ENCODE data around the gene TMEM222.
"Not testable (repeated sequence)": the region's sequence is repeated elsewhere in the genome, so short reads cannot be mapped to it uniquely, and the experiment has no call there.

Gene TMEM222

DNA sequence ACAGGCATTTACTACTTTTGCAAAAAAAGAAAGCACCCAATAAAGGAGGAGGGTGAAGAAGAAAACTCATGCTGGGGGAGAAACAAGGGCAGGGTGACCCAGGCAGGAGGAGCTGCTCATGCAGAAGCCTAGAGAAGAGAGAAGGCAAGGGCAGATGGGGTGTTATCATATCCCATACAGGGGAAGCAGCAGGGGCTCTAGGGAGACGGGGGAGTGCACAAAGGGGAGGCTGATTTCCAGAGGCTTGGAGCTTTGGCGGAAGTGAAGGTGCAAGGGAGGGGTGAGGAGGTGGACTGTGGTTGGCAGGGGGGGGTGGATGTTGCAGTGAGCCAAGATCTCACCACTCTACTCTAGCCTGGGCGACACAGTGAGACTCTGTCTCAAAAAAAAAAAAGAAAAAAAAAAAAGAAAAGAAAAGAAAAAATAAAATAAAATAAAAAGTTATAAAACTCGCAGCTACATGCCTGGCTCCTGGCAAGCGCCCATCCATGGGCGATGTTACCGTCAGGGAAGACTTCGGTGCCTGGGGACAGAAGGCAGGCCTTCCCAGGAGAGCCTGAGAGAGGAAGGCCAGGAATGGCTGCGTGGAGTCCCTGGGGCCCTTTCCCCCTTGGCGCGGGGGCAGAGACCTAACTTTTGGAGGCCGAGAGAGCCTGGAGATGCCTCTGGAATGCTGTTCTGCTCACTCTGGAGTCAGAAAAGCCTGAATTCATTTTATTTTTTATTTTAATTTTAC is 56.0 kb downstream of the TMEM222 start:
- Histone ChIP-seq H3K27me3 (ENCODE audit: control insufficient read depth in 1 of 2, insufficient read depth in 2 of 2, low read length in 2 of 2) (peaks cover 0 to 10% of the 10 kb centered on the region in 2 donors), H3K4me1 (ENCODE audit: insufficient read depth, low read length) (no peaks in the 10 kb centered on the region), H3K4me3 (ENCODE audit: low read depth in 1 of 2, low read length in 2 of 2) (no peak overlapping the region), H3K9ac (ENCODE audit: low read length) (no peak overlapping the region), H3K36me3 (ENCODE audit: insufficient read depth, low read length) (no peaks in the 10 kb centered on the region), H3K9me3 (ENCODE audit: low read length) (no peaks in the 10 kb centered on the region), H3K27ac (ENCODE audit: low read depth, low read length) (no peak overlapping the region)

DNA sequence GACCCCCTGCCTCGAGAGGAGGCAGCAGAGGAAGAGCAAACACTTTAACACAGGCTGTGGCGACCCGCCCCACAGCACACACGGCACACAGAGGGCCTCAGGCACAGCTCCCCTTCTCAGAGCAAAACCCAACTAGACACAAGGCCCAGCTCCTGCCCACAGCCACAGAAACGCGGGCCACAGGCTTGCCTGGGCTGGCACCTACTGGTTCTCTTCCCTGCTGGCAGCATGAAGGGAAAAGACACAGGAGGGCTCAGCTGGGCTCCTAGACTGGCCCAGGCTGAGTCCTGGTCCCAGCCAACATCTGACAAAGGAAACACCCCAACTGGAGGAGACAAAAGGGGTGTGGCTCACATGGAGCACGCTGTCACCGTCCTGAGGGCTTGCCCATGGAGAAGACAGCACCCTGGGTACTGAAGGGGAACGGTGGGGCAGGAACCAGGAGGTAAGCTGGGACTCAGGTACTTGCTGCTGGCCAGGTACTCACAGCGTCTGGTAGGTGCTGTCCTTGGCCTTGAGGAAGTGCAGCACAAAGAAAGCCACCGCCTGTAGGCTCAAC is 57.7 kb downstream of the TMEM222 start:
- no peaks in the 10 kb centered on the region for H3K4me1 ChIP-seq (ENCODE audit: insufficient read depth, low read length)
- no peak overlapping the region for H3K9ac ChIP-seq (ENCODE audit: low read length)
- no peaks in the 10 kb centered on the region for H3K9me3 ChIP-seq (ENCODE audit: low read length)
- H3K4me3 ChIP-seq (ENCODE audit: low read depth in 1 of 2, low read length in 2 of 2) = no peak overlapping the region
- peaks cover 0 to 16% of the 10 kb centered on the region in 2 donors for H3K27me3 ChIP-seq (ENCODE audit: control insufficient read depth in 1 of 2, insufficient read depth in 2 of 2, low read length in 2 of 2)
- no peaks in the 10 kb centered on the region for H3K36me3 ChIP-seq (ENCODE audit: insufficient read depth, low read length)
- no peak overlapping the region for H3K27ac ChIP-seq (ENCODE audit: low read depth, low read length)

DNA sequence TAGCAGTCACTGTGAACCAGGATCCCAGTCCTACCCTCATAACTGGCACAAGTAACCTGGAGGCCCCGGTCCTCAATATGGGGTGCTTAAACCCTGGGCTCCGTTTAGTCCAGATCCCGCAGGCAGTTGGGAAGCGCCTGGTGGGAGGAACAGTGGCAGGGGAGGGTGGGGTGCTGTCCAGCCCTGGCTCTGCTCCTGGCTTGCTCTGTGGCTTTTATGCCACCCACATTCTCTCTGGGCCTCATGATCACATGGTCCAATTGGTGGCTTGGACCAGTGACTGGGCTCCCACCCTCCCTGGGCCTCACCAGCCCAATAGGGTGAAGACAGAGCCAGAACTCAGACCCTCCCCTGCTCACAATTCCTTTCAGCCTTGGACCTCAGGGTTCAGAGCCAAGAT is 58.3 kb downstream of the TMEM222 start:
- Histone ChIP-seq H3K9me3 (ENCODE audit: low read length) (no peaks in the 10 kb centered on the region), H3K36me3 (ENCODE audit: insufficient read depth, low read length) (no peaks in the 10 kb centered on the region), H3K27me3 (ENCODE audit: control insufficient read depth in 1 of 2, insufficient read depth in 2 of 2, low read length in 2 of 2) (peaks cover 0 to 16% of the 10 kb centered on the region in 2 donors), H3K27ac (ENCODE audit: low read depth, low read length) (no peak overlapping the region), H3K9ac (ENCODE audit: low read length) (no peak overlapping the region), H3K4me1 (ENCODE audit: insufficient read depth, low read length) (no peaks in the 10 kb centered on the region), H3K4me3 (ENCODE audit: low read depth in 1 of 2, low read length in 2 of 2) (no peak overlapping the region)

DNA sequence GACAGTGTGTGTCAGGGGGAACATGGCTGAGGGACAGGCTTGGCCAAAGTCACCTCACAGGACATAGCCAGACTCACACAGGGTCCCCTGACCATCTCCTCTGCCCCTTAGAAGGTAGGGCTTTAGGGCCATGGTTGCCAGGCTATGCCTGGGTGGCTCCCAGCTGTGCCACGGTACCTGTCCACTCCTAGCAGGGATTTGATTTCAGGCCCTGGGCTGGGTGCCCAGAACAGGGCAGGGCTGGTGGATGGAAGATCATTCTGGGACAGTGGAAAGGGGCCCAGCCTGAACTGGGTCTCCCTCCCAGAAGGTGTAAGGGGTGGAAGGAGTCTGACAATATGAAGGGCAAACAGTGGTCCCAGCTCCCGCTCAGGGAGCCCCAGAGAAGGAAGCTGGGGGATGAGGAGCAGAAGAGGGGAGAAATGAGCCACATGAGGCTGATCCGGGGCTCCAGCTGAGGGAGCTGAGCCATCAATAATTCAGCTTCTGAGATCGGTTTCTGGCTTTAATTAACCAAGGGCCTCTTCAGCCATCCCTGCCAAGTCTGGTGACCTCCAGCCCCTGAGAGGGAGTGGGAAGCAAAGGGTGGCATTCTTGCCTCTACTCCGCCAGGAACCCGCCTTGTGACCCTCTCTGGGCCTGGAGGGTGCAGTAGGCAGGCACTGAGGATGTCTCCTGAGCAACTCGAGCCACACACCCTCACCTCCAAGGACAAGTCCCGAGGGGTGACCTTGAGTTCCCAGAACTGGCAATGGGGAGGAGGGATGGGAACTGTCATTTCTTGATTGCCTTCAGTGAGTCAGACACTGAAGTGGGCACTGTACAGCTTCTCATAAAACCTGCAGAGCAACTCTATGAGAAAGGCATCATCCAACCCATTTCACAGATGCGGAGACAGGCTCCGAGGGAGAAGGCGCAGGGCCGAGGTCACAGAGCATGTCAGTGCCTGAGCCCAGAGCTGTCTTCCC is 59.1 kb downstream of the TMEM222 start:
- no peaks in the 10 kb centered on the region for H3K36me3 ChIP-seq (ENCODE audit: insufficient read depth, low read length)
- H3K27me3 ChIP-seq (ENCODE audit: control insufficient read depth in 1 of 2, insufficient read depth in 2 of 2, low read length in 2 of 2) = peaks cover 0 to 16% of the 10 kb centered on the region in 2 donors
- no peak overlapping the region for H3K27ac ChIP-seq (ENCODE audit: low read depth, low read length)
- no peaks in the 10 kb centered on the region for H3K4me1 ChIP-seq (ENCODE audit: insufficient read depth, low read length)
- H3K4me3 ChIP-seq (ENCODE audit: low read depth in 1 of 2, low read length in 2 of 2) = no peak overlapping the region
- no peaks in the 10 kb centered on the region for H3K9me3 ChIP-seq (ENCODE audit: low read length)
- no peak overlapping the region for H3K9ac ChIP-seq (ENCODE audit: low read length)

DNA sequence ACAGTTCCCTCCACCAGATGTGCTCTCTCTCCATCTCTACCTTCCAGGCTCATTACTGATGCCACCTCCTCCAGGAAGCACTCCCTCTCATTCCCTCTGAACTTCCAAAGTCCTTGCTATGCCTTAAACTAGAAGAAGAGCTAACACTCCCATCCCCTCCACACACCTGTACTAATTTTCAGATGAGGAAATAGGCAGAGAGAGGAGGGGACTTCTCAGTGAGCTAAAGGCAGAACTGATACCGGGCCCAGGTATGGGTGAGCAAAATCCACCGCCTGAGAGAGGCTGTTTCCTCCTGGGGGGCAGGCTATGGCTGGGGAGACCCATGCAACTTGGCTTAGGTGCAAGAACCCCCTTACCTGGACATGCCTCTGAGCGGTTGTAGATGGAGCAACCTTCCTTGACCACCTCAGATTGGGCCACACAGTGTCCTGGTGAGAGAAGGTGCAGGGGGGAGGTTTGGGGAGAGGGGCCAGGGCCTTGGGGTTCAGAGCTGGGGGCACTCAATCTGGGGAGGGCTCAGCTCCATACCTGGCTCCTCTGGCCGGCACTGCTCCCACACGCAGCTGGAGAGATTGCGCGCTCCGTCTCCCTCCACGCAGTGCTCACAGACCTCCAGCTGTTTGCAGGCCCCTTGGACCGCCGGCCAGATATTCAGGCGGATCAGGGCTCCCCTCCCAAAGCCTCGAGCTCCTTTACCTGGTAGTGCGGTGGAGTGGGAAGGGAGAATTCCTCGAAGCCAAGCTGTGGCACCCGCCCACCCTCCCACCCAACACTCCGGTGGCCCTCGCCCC is 60.2 kb downstream of the TMEM222 start:
- Histone ChIP-seq H3K36me3 (ENCODE audit: insufficient read depth, low read length) (no peaks in the 10 kb centered on the region), H3K9ac (ENCODE audit: low read length) (no peak overlapping the region), H3K4me3 (ENCODE audit: low read depth in 1 of 2, low read length in 2 of 2) (no peak overlapping the region), H3K4me1 (ENCODE audit: insufficient read depth, low read length) (no peaks in the 10 kb centered on the region), H3K27me3 (ENCODE audit: control insufficient read depth in 1 of 2, insufficient read depth in 2 of 2, low read length in 2 of 2) (peaks cover 0 to 16% of the 10 kb centered on the region in 2 donors), H3K27ac (ENCODE audit: low read depth, low read length) (no peak overlapping the region), H3K9me3 (ENCODE audit: low read length) (no peaks in the 10 kb centered on the region)

DNA sequence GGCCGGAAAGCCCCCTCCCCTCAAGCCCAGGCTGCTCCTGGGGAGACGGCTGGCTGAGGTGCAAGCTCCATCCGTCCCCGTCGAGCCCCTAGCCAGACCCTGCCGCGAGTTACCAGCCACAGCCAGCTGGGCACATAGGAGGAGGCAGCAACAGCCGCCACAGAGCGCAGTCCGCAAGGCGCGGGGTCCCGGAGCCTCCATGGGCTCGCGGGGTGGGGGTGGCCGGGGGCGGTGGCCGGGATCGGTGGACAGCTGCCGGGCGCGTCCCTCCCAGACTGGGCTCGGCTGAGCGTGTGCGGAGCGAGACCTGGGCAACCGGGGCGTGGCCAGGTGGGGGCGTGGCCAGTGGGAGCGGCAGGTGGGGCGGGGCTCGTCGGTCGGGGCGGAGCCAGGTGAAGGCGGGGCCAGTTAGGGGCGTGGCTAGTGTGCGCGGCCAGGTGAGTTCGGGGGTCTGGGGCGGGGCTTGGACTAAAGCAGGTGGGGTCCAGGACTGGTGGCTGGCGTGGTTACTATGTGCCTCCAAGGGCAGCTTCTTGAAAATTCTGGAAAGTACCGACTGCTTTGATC is 61.2 kb downstream of the TMEM222 start, which contains the start of gene CD164L2:
Gene CD164L2 (minus strand): TSS at position 295 of the 567 bp plus-strand sequence. CDS start 94 bp downstream, at position 201.
- Histone ChIP-seq H3K4me1 (ENCODE audit: insufficient read depth, low read length) (no peaks in the 10 kb centered on the region), H3K9me3 (ENCODE audit: low read length) (no peaks in the 10 kb centered on the region), H3K36me3 (ENCODE audit: insufficient read depth, low read length) (no peaks in the 10 kb centered on the region), H3K4me3 (ENCODE audit: low read depth in 1 of 2, low read length in 2 of 2) (no peak within 1 kb of the TSS), H3K27me3 (ENCODE audit: control insufficient read depth in 1 of 2, insufficient read depth in 2 of 2, low read length in 2 of 2) (peaks cover 0 to 16% of the 10 kb centered on the region in 2 donors), H3K27ac (ENCODE audit: low read depth, low read length) (no peak within 1 kb of the TSS), H3K9ac (ENCODE audit: low read length) (no peak within 1 kb of the TSS)

DNA sequence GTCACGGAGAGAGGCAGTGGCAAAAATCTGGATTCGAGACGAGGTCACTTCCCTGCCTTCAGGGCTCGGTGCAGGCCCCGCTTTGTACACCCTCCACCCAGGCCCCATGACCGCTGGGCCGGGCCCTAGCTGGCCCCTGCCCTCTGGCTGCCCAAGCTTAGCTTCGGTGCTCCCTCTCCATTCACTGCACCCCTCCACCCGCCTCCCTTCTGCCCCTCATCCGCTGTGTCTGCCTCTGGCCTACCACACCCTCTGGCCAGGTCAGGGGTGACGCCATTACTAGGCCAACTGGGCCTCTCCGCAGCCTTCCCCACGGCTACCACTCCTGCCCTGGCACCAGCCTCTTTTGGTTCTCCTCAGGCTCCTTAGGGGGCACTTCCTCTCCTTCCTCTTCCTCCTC is 61.7 kb downstream of the TMEM222 start:
- Histone ChIP-seq H3K9me3 (ENCODE audit: low read length) (no peaks in the 10 kb centered on the region), H3K27ac (ENCODE audit: low read depth, low read length) (no peak overlapping the region), H3K27me3 (ENCODE audit: control insufficient read depth in 1 of 2, insufficient read depth in 2 of 2, low read length in 2 of 2) (peaks cover 0 to 16% of the 10 kb centered on the region in 2 donors), H3K36me3 (ENCODE audit: insufficient read depth, low read length) (no peaks in the 10 kb centered on the region), H3K9ac (ENCODE audit: low read length) (no peak overlapping the region), H3K4me1 (ENCODE audit: insufficient read depth, low read length) (no peaks in the 10 kb centered on the region), H3K4me3 (ENCODE audit: low read depth in 1 of 2, low read length in 2 of 2) (no peak overlapping the region)

DNA sequence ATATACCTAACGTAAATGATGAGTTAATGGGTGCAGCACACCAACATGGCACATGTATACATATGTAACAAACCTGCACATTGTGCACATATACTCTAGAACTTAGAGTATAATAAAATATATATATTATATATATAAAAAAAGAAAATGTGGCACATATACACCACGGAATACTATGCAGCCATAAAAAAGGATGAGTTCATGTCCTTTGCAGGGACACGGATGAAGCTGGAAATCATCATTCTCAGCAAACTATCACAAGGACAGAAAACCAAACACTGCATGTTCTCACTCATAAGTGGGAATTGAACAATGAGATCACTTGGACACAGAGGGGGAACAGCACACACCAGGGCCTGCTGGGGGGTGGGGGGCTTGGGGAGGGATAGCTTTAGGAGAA is 62.8 kb downstream of the TMEM222 start:
- not testable (repeated sequence) for H3K27ac ChIP-seq (ENCODE audit: low read depth, low read length); H3K9ac ChIP-seq (ENCODE audit: low read length); H3K36me3 ChIP-seq (ENCODE audit: insufficient read depth, low read length); H3K4me1 ChIP-seq (ENCODE audit: insufficient read depth, low read length); H3K9me3 ChIP-seq (ENCODE audit: low read length); H3K4me3 ChIP-seq (ENCODE audit: low read depth in 1 of 2, low read length in 2 of 2)
- H3K27me3 ChIP-seq (ENCODE audit: control insufficient read depth in 1 of 2, insufficient read depth in 2 of 2, low read length in 2 of 2) = peaks cover 0 to 16% of the 10 kb centered on the region in 2 donors
